ENCODE results near the gene DPYSL4.

DPYSL4 gene

GRCh38 chr10:132163826-132164515 is 22.8 kb upstream of the DPYSL4 start:
- DNase-seq (ENCODE audit: low spot score), result no peak

- no peak for DNase-seq (ENCODE audit: low spot score)
Observed at GRCh38 chr10:132164761-132165278, 21.9 kb upstream of the DPYSL4 start.

- DNase-seq (ENCODE audit: low spot score), result no peak
Observed at GRCh38 chr10:132165416-132165980, 21.2 kb upstream of the DPYSL4 start.

- DNase-seq (ENCODE audit: low spot score), result no peak
Observed at GRCh38 chr10:132166216-132166950, 20.4 kb upstream of the DPYSL4 start.

- no peak for DNase-seq (ENCODE audit: low spot score)
Observed at GRCh38 chr10:132167041-132167674, 19.6 kb upstream of the DPYSL4 start.

GRCh38 chr10:132167976-132168375 is 18.8 kb upstream of the DPYSL4 start:
- DNase-seq (ENCODE audit: low spot score), result no peak

GRCh38 chr10:132168571-132169030 is 18.1 kb upstream of the DPYSL4 start:
- DNase-seq (ENCODE audit: low spot score), result no peak

GRCh38 chr10:132169031-132169765 is 17.6 kb upstream of the DPYSL4 start:
- DNase-seq (ENCODE audit: low spot score), result no peak

- DNase-seq (ENCODE audit: low spot score), result no peak
Observed at GRCh38 chr10:132169766-132170560, 16.8 kb upstream of the DPYSL4 start.

- no peak for DNase-seq (ENCODE audit: low spot score)
Observed at GRCh38 chr10:132170561-132171361, 16.0 kb upstream of the DPYSL4 start.

- DNase-seq (ENCODE audit: low spot score), result no peak
Observed at GRCh38 chr10:132172091-132173066, 14.4 kb upstream of the DPYSL4 start.

- no peak for DNase-seq (ENCODE audit: low spot score)
Observed at GRCh38 chr10:132173185-132173584, 13.6 kb upstream of the DPYSL4 start.

GRCh38 chr10:132174237-132174636 is 12.5 kb upstream of the DPYSL4 start:
- DNase-seq (ENCODE audit: low spot score), result no peak

- no peak for DNase-seq (ENCODE audit: low spot score)
Observed at GRCh38 chr10:132175408-132175807, 11.3 kb upstream of the DPYSL4 start.

- DNase-seq (ENCODE audit: low spot score), result no peak
Observed at GRCh38 chr10:132175907-132176581, 10.7 kb upstream of the DPYSL4 start.

GRCh38 chr10:132176623-132177500 is 9.9 kb upstream of the DPYSL4 start:
- DNase-seq (ENCODE audit: low spot score), result no peak

- no peak for DNase-seq (ENCODE audit: low spot score)
Observed at GRCh38 chr10:132178046-132178445, 8.7 kb upstream of the DPYSL4 start.
